HG03558 (cell line): Measurements from ENCODE around the gene PKIB.

Source experiments
- ATAC-seq: cut with Tn5 transposase; IDR thresholded peaks from one replicate; pipeline ENCODE4 v1.9.1; 2021; ENCODE audit warnings: moderate number of reproducible peaks; ENCODE audit not compliant: unreplicated experiment; ENCODE audit errors: extremely low read depth

Gene PKIB

DNA sequence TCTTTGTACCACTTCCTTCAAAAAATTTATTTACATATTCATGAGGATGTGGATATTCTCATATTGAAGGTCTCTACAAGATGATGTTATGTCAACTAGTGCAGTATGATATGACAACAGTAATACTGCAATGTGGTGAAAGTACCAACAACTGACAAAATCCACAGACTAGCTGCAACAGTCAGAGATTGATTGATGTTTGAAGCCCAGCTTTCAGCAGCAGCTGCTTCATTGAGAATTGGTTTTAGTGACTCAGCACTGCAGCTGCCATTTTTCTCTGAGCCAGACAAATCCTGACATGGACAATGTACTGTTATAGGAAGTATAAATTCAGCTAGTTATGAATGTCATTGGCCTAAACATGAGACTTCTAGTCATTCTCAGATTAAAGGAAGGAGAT is 53.8 kb downstream of the PKIB start:
- no peak for ATAC-seq

DNA sequence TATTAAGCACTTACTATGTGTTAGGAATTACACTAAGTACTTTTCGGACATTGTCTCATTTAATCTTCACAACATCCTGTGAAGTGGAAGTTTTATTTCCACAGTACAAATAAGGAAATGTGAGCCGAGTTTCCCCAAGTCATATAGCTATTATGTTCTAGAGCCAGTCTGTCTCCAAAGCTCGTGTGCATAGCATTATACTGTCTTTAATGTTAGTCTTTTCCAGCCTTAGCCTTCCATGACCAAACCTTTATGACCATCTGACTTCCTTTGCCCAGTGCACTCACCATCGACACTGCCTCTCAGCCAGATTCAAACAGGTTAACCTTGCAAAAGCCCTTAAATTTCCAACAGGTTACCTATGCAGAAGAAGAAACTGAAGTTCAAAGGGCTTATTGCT is 55.7 kb downstream of the PKIB start:
- ATAC-seq = no peak

DNA sequence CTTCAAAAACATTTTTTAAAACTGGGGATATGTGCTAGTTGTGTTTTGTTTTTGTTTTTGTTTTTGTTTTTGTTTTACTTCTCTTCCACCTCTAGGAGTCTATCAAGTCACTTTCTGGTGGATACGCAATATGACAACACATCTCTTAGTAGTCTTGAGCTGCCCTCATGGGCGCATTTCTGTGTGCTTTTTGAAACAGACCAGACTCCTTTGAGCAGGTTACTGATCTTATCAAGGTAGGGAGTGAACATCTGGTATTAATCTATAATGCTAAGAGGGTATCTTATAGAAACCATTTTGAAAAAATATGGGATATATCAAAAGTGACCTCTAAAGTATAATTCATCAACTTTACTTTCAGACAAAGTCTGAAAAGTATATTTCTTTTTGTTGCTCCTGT is 56.2 kb downstream of the PKIB start:
- ATAC-seq = no peak

DNA sequence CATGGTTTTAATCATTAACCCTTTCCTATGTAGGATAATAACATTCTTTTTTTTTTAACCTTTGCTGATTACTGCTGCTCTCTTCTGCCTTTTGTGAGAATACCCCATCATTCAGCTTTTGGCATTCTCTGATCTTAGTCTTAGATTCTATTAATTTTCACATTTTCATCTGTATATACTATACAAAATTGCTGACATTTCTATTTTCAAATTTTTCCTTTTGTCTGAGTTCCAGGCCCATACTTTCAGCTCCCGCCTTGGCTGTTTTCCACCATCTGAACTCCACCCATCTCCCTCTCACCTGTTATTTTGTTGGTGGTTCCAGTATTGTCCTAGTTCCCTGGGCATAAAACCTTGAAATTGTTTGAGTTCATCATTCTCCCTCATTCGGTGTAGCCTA is 59.2 kb downstream of the PKIB start:
- no peak for ATAC-seq

DNA sequence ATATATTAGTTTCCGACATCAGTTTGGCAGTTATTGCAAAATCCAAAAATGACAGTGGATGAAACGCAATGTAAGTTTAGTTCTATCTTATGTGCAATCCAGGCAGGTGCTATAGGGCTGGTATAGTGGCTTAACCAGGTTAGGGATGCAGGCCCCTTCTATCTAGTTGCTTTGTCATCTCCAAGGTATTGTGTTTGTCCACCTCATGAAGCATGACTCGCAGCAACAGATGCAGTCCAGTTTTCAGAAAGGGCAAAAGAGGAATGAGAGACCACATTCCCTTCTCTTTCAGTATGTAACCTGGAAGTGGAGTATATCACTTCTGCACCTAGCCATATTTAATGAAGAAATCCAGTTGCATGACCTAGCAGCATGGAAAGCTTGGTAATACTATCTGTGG is 59.7 kb downstream of the PKIB start:
- no peak for ATAC-seq

DNA sequence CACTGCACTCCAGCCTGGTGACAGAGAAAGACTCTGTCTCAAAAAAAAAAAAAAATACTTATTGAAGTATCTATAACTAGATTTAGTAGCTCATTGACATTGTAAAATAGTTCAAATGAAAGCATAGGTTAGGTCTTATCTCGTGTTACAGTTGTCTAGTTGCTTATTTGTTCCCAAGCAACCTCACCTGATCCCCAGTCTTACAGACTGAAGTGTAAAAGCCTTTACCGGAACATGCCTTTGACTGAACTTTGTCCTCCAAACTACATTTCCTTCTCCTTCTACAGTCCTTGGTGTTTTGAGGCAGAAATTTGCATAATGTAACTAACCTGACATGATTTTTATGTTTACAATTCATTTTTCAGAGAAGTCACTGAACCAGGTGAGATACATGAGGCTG is 61.0 kb downstream of the PKIB start:
- no peak for ATAC-seq

DNA sequence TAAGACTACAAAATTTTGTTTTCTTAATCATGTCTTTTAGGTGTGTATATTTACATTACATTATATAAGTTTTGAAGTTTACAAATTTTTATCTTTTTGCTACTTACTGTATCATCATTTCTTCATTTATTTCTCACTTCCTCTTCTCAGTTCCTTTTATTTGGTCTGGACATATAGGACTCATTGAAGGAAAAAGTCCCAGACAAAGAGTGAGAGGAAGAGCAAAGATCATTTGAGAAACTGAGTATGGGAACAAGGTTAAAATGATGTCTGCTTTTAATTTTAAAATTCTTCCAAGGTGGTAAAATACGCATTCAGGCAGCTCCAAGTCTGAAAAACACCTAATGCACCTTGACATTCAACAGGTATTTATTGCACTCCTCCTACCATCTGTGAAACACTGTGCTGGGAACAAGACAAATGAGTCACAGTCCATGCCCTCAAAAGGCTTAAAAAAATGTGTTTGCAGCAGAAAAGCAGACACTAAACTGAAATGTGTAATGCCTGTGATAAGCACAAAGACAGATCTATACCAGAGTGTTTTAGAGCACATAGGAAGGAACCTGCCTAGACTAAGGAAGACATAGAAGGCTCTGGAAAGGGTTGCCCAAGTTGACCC is 63.2 kb downstream of the PKIB start:
- no peak for ATAC-seq

DNA sequence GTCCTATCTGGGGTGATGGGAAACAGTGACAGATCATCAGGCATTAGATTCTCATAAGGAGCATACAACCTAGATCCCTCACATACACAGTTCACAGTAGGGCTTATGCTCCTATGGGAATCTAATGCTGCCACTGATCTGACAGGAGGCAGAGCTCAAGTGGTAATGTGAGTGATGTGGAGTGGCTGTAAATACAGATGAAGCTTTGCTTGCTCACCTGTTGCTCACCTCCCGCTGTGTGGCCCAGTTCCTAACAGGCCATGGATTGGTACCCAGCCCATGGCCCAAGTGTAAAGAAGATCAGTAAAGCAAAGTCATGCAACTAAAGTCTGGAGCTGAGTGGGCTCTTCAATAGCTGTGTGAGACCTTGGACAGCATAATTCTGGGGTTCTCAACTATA is 65.9 kb downstream of the PKIB start:
- no peak for ATAC-seq

DNA sequence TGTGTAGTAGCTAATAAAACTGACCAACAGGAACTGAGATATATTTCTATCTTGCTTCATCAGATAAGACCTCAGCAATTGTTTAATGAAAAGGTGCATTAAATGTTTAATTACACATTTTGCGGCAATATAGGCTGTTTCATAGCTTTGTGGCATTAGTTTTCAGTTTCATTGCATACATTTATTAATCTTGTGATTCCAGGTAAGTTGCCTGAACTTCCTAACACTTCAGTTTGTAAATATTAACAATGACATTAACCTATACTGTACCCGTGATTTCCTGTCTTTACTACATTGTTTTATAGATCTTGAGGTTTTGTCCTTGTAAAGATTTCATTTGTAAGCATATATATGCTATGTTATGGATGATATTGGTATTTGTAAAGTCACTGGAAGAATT is 66.5 kb downstream of the PKIB start:
- ATAC-seq = no peak

DNA sequence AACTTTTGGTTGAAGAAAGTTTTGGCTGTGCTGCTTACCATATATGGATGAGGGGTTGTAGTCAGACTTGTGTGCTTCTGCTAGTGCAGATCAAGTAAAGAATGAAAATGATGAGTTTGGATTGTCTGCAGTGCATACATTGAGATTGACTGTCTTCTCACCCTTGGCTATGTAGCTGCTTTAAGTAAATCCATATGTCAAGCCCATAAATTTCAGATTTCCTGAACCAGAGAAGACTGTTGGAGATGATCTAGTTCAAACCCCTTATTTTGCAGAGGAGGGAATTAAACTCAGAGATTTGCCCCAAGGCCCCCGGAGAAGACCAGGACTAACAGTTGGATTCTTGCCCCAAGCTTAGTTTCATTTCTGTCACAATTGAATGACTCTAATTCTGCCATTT is 67.2 kb downstream of the PKIB start:
- ATAC-seq = no peak

DNA sequence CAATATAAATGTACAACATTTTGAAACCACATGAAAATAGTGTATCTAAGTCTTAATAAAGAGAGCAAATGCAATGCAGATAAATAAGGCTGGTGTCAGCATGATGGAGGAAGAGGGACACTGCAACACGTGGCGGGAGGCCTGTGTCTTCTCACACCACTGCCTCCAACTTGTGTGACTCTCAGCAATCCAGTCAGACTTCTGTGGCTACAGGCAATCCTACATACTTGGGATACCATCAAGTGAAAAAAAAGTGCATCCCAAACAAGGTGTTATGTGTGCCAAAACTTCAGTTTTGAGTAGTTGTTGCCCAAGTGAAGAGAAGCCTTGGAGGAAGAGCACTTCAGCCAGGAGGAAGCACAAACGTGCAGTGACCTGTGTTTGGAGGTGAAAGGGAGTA is 68.6 kb downstream of the PKIB start:
- ATAC-seq = no peak

DNA sequence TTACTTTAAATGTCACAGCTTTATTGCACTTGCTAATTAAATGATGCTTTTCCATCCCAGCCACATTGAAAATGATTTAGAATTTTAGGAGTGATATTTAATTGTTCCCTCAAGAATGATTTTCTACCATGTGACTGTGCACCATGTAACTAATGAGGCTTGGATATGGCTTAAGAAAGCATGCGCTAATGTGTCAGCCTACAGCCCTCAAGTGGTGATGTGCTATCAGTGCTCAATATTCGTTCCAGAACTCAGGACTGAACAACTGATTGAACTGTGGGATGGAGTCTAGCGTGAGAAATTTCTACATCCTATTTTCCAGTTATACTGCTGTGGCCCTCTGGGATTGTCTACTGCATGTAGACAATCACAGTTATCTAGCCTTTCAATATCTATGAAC is 71.5 kb downstream of the PKIB start:
- no peak for ATAC-seq

DNA sequence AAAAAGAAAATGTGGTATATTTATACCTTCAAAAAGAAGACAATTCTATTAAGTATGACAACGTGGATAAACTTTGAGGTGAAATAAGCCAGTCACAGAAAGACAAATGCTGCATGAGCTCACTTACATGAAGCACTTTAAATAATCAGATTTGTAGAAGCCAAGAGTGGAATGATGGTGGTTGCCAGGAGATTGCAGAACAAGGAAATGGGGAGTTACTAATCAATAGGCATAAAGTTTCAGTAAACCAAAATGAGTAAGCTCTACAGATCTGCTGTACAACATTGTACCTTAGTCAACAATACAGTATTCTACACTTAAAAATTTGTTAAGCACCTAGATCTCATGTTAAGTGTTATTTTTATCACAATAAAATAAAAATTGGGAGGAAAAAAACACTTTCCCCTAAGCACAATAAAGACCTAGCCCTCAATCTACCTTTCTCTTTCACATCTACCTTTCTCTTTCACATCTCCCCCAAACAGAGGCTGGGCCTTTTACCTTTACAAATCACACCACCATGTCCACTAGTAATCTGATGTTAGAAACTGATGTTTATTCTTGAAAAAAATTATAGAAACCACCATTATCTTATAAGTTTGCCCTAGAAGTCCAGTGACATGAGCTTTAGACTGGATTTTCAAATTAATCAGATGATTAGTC is 73.9 kb downstream of the PKIB start:
- ATAC-seq = no peak

DNA sequence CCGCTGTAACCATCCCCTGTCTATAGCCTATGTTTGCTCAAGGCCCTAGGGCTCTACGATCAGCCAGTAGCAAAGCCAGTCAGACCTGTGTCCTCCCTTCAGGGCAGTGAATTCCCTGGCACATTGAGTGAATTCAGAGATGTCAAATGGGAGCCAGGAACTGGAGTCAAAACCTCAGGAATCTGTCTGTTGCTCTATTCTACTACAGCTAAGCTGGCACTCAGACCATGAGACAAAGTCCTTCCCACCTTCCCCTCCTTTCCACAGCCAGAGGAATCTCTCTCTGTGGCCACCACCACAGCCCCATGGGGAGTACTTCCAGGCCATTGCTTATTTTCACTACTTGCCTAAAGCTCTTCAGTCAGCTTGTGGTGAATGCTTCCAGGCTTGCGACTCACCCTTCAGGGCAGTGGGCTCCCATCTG is 82.0 kb downstream of the PKIB start:
- no peak for ATAC-seq

DNA sequence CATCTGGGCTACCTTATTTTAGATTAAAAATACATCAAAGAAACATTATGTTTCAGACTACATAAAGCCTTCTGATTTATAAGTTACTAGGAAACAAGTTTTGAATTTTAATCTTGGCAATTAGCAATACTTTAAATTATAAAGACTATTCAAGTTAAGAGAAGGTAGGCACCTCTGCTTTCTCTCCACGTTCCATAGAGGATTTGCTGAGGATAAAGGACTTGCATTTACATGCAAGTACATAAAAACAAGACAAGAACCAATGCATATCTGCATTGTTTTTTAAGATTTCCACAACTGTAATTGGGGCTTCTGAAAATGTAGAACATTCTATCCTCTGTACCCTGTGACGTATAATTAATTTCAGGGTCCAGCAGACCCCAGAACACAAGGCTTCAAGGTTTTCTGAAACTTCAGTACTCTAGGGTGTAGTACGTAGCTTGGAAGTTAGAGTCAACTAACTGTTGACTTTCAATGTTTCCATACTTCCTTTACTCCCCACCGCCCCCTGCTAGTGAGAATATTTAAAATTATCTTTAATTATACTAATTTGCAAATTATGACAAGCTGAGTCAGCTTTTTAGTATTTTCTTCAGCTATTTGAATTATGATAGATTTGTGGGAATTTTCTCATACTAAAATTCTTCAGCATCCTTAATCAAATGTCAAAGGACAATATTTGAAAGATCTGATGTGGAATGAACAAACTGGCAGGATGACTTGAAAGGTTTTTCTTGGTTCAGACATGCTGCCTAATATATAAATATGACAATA is 82.8 kb downstream of the PKIB start:
- ATAC-seq = no peak

DNA sequence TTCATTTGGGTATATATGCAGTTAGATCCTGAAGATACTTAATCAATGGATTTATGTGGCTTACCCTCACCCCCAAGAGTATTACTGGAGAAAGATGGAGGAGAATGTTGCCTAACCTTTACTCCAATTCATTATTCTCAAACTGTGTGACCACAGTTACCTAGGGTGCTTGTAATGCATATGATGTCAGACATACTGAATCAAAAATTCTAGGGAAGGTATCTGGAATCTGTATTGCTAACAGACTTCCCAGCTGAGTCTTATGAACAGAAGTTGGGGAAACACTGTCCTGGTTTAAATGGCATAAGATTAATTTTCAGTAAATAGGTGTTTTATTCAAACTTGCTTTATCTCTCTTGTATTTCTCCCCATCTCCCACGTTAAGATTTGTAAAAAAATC is 83.9 kb downstream of the PKIB start:
- no peak for ATAC-seq

DNA sequence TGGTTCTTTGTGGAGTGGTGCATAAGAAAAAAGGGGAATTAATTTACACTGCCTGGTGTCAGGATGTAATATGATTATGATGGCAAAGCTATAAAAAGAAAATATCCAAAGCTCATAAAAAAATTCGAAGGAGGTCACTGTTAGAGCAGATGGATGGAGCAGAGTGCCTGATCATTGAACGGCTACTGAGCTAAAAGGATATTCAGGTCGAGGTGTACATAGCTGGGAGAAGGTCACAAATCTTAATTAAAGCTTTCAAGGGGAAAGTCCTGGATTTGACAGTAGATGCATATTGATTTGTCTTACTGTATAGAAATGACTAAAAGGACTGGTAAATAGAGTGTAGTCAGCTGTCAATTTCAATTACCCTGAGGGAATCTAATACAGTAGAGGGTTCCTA is 84.4 kb downstream of the PKIB start:
- ATAC-seq = no peak

DNA sequence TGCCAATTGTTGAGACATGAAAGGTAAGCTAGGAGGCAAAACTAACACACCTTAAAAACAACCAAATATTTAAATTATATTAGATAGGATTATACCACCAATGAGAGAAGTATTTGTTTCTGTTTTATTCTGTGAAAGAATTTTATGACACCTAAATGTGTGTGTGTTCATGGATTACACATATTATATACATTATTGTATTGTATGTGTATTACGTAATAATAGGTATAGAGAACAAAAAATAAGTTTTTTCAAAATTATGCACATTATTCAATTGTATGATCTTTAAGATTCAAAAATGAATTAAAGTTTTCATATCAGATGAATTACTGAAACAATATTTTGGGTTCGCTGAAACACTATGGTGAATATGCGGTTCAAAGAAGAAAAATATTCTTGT is 85.0 kb downstream of the PKIB start:
- no peak for ATAC-seq

DNA sequence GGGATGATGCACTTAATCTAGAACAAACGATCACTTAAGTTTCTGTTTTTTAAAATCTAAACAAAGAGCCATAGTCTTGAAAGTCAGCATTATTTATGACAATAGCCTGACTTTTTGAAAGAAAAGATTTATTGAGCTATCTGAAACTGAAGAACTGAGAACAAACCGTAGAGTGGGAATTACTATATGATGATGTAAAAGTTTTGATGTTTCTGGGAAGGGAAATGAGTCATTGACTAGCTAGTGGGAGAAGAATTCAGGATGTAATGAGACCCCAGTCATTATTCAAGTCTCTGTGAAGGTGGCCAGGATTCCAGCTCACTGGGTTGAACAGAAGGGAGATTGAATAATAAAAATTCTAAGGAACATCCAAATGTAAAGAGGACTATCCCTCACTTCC is 85.9 kb downstream of the PKIB start:
- ATAC-seq = no peak

DNA sequence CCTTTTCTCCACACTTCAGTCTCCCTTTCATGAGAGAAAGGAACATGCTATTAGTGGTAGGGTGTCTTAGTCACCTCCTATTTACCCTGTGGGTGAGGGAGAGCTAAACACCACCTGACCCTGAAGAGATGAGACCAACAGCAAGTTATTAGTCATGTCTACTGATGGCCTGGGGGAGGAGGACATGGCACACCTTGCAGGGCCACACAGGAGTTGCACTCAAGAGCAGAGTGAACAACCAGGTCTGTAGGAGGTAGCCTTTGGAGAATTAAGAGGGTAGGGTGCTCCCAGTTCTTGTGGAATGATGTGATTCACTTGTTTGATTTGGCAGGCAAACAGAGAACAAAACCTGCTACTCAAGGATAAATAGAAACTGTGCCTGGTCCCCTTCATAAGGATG is 86.6 kb downstream of the PKIB start:
- ATAC-seq = no peak

DNA sequence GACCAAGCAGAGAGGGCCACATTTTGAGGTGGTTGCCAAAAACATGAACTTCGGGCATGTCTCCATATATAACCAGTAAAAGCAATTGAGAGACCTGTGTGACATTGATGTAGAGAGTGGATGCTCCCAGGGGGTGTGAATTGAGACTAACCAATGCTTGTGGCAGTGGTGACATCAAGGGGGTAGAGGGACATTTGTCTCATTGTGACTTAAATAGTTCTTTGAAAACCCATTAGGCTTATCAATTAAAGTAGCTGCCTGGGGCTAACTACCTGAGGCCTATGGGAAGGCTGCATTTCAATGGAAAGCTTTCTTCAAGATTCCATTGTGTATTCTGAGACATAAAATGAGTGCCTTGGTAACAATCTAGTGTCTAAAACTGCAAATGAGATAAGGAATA is 87.3 kb downstream of the PKIB start:
- no peak for ATAC-seq

DNA sequence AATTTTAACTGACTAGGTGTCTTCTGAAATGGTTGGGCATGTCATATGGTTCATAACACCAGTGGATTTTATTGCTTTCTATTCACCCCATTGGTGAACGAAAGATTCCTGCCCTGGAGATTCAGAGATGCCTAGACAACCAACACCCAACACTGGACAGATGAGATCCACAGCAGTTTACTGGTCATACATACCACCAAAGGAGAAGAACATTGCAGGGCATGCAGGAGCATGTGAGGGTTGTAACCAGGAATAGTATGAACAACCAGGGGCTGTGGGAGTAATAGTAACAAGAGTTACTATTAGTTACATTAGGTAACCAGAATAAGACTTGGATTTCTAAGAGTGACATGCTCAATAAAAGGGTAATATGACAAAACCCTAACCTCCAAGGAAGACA is 91.5 kb downstream of the PKIB start:
- ATAC-seq = no peak
